Retinal pigment epithelial cell (primary cell): ENCODE measurements around the gene CAGE1.

Experiments
- DNase-seq: peaks from one replicate; pipeline ENCODE4 v3.0.0-alpha.2; 2010; ENCODE audit warnings: low read depth
- H3K4me3 ChIP-seq: 2 replicates; pipeline ENCODE4 v1.5.1; 2011; ENCODE audit warnings: mild to moderate bottlenecking, low read length, control low read depth, moderate library complexity
- CTCF ChIP-seq: conservative IDR thresholded peaks from 2 replicates; pipeline ENCODE4 v1.5.1; 2011; ENCODE audit warnings: low read depth, low read length, control low read depth, inconsistent platforms

CAGE1 gene

GRCh38 chr6:7391151-7391550, 1.6 kb upstream of the CAGE1 start:
- no peak for DNase-seq
- no peak overlapping the region for H3K4me3 ChIP-seq
- no peak for TF ChIP-seq CTCF

DNA sequence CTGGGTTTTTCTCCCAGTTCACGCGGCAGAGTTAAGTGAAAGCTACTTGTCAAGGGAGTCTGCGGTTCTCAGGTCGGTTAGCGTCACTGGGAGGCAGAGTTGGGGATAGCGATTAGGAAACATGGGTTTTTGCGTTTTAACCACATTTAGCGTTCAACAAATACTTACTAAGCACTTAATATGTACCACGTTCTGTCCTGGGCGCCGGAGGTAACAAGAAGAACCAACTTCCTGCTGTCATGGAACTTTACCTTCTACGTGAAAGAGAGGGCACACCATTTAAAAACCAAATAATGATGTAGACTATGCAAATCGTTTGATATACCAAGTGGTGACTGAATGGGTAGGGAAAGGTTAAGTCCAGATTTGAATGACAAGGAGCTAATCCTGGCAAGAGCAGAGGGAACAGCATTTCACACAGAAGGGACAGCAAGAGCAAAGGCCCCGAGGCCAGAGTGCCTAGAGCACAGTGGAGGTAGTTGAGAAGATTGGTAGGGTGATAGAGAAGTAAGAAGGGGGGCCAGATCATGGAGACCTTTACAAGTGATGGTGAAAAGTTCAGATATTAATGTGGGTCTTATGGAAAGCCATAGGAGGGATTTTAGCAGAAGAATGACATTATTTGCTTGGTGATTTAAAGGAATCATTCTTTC, 810 bp upstream of the CAGE1 start:
- no peak for TF ChIP-seq CTCF
- peak overlapping the region; percentile 92 for H3K4me3 ChIP-seq
- no peak for DNase-seq

- DNase-seq, result no peak
- peak overlapping the region; percentile 92 for H3K4me3 ChIP-seq
- TF ChIP-seq CTCF, result no peak
Observed at GRCh38 chr6:7389162-7389450, 436 bp downstream of the CAGE1 start.

- no peak overlapping the region for H3K4me3 ChIP-seq
- TF ChIP-seq CTCF, result no peak
Observed at GRCh38 chr6:7381092-7381491, 8.4 kb downstream of the CAGE1 start.

DNA sequence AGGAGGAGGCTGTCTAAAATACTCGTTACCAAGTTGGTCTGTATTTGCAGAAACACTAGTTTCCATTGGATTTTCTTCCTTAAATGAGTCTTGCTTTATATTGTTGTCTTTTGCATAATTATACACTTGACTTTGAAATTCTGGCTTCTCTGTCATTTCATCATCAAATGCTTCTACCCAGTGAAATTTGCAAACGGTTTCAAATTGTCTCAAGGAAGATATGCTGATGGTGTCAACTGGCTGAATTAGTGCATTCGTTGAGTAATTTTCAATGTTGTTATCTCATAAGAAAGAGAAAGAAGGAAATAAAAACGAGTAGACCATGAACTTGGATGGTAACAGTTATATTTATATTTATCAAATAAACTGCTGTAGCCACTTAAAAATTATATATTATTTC, 10.8 kb downstream of the CAGE1 start:
- TF ChIP-seq CTCF, result no peak
- no peak for DNase-seq
- H3K4me3 ChIP-seq, result no peak overlapping the region

More at GRCh38 chr6:7381092-7381491, 8.4 kb downstream of the CAGE1 start:
- DNase-seq, result no peak

- TF ChIP-seq CTCF, result no peak
- no peak overlapping the region for H3K4me3 ChIP-seq
- DNase-seq, result no peak
Observed at GRCh38 chr6:7377961-7378360, 11.6 kb downstream of the CAGE1 start.

DNA sequence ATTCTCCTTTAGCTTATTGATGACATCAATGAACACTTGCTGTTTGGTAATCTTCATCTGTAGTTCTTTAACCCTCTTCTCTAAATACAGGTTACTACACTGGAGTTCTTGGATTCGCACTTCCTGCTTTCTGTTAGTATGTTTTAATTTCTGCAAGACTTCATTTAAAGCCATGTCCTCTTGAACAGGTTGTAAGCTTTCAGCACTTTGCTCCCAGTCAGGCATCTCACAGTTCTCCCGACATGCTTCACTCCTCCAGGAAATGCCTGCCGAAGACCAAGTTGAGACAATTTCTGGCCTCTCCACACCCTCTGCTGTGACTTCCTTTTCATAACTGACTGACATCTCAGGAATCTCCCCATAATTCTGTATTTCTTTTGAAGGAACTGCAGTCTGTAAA, 15.8 kb downstream of the CAGE1 start:
- H3K4me3 ChIP-seq, result no peak overlapping the region
- DNase-seq, result no peak
- no peak for TF ChIP-seq CTCF
